ENCODE results near the gene ZNF827.

The ZNF827 gene

GRCh38 chr4:145902522-145902921, 36.1 kb downstream of the ZNF827 start:
- FAIRE-seq (no peak), DNase-seq (ENCODE audit: insufficient read length, low spot score) (no peak)

GRCh38 chr4:145899886-145900460, 38.6 kb downstream of the ZNF827 start:
- DNase-seq (ENCODE audit: insufficient read length, low spot score): no peak
- FAIRE-seq: no peak
- TF ChIP-seq CTCF (IDR thresholded peaks at IDR 0.05; ENCODE audit: insufficient read depth, missing control alignments): no peak

More at GRCh38 chr4:145902522-145902921, 36.1 kb downstream of the ZNF827 start:
- TF ChIP-seq CTCF (IDR thresholded peaks at IDR 0.05; ENCODE audit: insufficient read depth, missing control alignments): no peak

GRCh38 chr4:145898926-145899531, 39.6 kb downstream of the ZNF827 start:
- DNase-seq (ENCODE audit: insufficient read length, low spot score) (no peak), FAIRE-seq (no peak)
- TF ChIP-seq CTCF (IDR thresholded peaks at IDR 0.05; ENCODE audit: insufficient read depth, missing control alignments): no peak

GRCh38 chr4:145898466-145898865, 40.2 kb downstream of the ZNF827 start:
- TF ChIP-seq CTCF (IDR thresholded peaks at IDR 0.05; ENCODE audit: insufficient read depth, missing control alignments): no peak
- DNase-seq (ENCODE audit: insufficient read length, low spot score) (no peak), FAIRE-seq (no peak)

GRCh38 chr4:145895056-145895455, 43.6 kb downstream of the ZNF827 start:
- no peak for TF ChIP-seq CTCF (IDR thresholded peaks at IDR 0.05; ENCODE audit: insufficient read depth, missing control alignments)
- DNase-seq (ENCODE audit: insufficient read length, low spot score) (no peak), FAIRE-seq (peak; percentile 56)

GRCh38 chr4:145891958-145892357, 46.7 kb downstream of the ZNF827 start:
- TF ChIP-seq CTCF (IDR thresholded peaks at IDR 0.05; ENCODE audit: insufficient read depth, missing control alignments): no peak
- FAIRE-seq (no peak), DNase-seq (ENCODE audit: insufficient read length, low spot score) (no peak)

GRCh38 chr4:145890689-145891088, 47.9 kb downstream of the ZNF827 start:
- DNase-seq (ENCODE audit: insufficient read length, low spot score): no peak
- peak; percentile 11 for FAIRE-seq
- TF ChIP-seq CTCF (IDR thresholded peaks at IDR 0.05; ENCODE audit: insufficient read depth, missing control alignments): no peak

Measured in D721Med (cell line).